Peyer's patch (tissue), 4 donors: ENCODE data around the gene DNASE1L2.

Source experiments
- CTCF ChIP-seq, 6 experiments: fragments of 450-650 bp in 4 of 6; fragments of 200-600 bp in 2 of 6; sonication (generic) in 1 of 6; IDR thresholded peaks; one replicate each; pipeline ENCODE4 v1.5.1; 2017 to 2019; ENCODE audit warnings: antibody characterized with exemption in 6 of 6, mild to moderate bottlenecking in 3 of 6, moderate library complexity in 1 of 6
- POLR2A ChIP-seq, 2 donors: fragments of 450-650 bp; IDR thresholded peaks; one replicate each; pipeline ENCODE4 v1.5.1; 2017; ENCODE audit warnings: antibody characterized with exemption in 2 of 2, mild to moderate bottlenecking in 2 of 2, moderate library complexity in 2 of 2

GRCh38 chr16:2243031-2243528, 6.8 kb downstream of the DNASE1L2 start:
- TF ChIP-seq CTCF (IDR thresholded peaks at IDR 0.05), result no peak
- no peak for TF ChIP-seq POLR2A (IDR thresholded peaks at IDR 0.05)
